ENCODE data around the gene GRIK1.

Gene GRIK1

DNA sequence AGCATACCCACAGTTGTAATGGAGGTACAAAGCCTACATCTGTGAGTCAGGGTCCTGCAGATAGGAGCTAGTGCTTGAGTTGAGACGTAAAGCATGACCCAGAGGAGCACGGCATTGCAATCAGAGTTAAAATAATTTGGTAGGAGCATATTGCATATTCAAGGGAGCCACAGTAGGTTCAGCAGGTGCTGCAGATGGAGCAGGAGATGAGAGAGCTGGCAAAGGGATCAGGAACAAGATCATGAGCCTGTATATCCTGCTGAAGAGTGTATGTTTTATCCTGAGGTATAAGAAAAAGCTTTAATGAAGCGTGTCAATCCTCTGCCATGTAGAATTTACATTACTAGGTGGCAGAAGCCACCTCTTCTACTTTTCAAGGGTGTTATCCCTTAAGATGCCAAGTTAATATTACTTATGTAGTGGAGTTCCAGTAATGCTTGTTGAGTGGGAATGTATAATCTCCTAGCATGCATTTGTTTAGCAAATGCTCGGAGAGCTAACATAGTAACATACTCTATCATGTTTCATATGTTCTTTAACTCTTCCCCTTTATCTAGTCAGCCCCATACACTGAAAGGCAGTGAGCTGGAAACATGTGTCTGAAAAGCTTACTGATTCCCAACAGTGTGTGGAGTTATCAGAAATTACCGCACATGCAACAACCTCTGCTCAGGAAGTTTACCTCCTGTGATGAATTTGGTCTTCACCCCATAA is 300.3 kb downstream of the GRIK1 start:
- in situ Hi-C loops (cut with MboI; ENCODE audit: low pct_unique_long_range_greater_than_20kb, low sequenced_read_pairs, unreplicated experiment): no loop called here
- DNase-seq (ENCODE audit: low spot score): no peak
- TF ChIP-seq, protein P1, sequence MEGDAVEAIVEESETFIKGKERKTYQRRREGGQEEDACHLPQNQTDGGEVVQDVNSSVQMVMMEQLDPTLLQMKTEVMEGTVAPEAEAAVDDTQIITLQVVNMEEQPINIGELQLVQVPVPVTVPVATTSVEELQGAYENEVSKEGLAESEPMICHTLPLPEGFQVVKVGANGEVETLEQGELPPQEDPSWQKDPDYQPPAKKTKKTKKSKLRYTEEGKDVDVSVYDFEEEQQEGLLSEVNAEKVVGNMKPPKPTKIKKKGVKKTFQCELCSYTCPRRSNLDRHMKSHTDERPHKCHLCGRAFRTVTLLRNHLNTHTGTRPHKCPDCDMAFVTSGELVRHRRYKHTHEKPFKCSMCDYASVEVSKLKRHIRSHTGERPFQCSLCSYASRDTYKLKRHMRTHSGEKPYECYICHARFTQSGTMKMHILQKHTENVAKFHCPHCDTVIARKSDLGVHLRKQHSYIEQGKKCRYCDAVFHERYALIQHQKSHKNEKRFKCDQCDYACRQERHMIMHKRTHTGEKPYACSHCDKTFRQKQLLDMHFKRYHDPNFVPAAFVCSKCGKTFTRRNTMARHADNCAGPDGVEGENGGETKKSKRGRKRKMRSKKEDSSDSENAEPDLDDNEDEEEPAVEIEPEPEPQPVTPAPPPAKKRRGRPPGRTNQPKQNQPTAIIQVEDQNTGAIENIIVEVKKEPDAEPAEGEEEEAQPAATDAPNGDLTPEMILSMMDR (IDR thresholded peaks at IDR 0.05; ENCODE audit: extremely low read depth, insufficient read depth, missing control alignments): no peak

DNA sequence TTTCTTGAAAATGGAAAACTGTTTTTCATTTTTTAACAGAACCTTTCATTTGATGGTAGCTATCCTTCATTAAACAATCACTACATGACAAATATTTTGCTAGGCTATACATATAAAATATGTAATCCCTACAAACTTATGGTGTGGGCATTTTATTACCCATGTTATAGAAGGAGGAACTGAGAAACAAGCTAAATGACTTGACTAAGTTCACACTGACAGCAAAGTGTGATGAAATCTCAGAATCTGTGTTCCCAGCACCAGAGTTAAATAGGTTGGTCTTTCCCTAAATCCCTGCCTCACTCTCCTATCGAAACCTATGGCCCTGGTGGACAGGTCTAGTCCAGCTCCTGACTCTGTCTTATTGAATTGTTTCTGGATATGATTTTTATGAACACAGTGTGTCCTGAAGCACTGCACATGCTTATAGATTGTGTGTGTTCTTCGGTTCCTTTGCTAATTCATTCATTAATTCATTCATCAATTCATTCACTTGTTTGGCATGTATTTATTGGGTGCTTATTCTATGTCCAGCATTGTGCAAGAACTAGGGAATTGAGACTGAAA is 301.0 kb downstream of the GRIK1 start:
- TF ChIP-seq, protein P1 (IDR thresholded peaks at IDR 0.05; ENCODE audit: extremely low read depth, insufficient read depth, missing control alignments): no peak
- in situ Hi-C loops (cut with MboI; ENCODE audit: low pct_unique_long_range_greater_than_20kb, low sequenced_read_pairs, unreplicated experiment): no loop called here
- no peak for DNase-seq (ENCODE audit: low spot score)

DNA sequence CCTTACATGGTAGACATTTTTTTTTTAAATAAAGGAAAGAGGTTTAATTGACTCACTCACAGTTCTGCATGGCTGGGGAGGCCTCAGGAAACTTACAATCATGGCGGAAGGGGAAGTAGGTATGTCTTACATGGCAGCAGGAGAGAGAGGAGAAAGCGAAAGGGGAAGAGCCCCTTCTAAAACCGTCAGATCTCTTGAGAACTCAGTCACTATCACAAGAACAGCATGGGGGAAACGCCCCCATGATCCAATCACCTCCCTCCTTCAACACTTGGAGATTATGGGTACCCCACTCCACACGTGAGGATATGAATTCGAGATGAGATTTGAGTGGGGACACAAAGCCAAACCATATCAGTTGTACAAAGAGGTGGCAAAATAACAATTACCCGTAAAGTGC is 301.7 kb downstream of the GRIK1 start:
- TF ChIP-seq, protein P1 (IDR thresholded peaks at IDR 0.05; ENCODE audit: extremely low read depth, insufficient read depth, missing control alignments): no peak
- in situ Hi-C loops (cut with MboI; ENCODE audit: low pct_unique_long_range_greater_than_20kb, low sequenced_read_pairs, unreplicated experiment): no loop called here
- no peak for DNase-seq (ENCODE audit: low spot score)

DNA sequence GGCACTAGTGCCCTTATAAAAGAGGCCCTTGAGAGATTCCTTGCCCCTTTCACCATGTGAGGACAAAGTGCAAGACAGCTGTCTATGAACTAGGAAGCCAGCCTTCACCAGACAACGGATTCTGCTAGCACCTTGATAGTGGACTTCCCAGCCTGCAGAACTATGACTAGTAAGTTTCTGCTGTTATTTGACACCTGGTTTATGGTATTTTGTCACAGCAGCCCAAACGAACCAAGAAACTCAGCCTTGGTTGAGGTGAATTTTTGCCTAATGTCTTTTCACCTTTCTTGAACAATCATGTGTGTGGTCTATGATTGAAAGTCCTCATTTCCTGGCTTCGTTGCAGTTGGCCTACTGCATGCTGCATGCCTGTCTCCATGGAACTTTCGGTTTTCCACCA is 302.2 kb downstream of the GRIK1 start:
- no peak for DNase-seq (ENCODE audit: low spot score)
- in situ Hi-C loops (cut with MboI; ENCODE audit: low pct_unique_long_range_greater_than_20kb, low sequenced_read_pairs, unreplicated experiment): no loop called here
- TF ChIP-seq, protein P1 (IDR thresholded peaks at IDR 0.05; ENCODE audit: extremely low read depth, insufficient read depth, missing control alignments): no peak

DNA sequence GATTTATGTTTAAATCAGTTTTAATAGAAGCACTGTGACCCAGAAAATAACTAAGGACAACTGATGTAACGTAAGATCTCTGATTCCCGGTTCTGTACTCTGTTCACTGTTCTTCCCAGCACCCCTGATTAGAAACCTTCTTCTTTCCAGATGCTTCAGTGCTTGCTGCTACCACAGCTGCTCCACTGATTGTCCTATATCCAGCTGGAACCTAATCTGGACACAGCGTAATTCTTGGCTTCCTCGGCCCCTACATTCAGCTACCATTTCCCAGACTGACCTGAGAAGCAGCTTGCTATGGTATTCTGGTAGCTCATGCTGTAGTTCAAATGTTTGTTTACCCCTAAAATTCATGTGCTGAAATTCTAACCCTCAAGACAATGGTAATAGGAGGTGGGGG is 302.7 kb downstream of the GRIK1 start:
- no peak for DNase-seq (ENCODE audit: low spot score)
- in situ Hi-C loops (cut with MboI; ENCODE audit: low pct_unique_long_range_greater_than_20kb, low sequenced_read_pairs, unreplicated experiment): no loop called here
- TF ChIP-seq, protein P1 (IDR thresholded peaks at IDR 0.05; ENCODE audit: extremely low read depth, insufficient read depth, missing control alignments): no peak

DNA sequence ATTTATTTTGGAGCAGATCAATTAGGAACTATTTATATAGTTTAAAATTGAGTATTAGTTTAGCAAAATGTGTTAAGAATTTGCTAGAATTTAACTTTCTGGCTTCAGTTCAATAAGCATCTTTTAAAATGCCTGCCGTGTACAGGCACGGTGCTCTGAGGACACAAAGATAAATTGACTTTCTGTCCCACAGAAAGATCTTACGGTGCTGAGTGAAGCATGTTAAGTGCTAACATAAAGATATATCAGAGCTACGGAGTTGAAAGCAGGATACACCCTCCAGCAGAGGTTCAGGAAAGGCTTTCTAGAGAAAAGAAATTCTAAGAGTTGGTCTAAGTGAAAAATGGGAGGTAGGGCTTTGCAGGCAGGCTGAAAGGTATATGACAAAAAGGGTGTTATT is 305.4 kb downstream of the GRIK1 start:
- in situ Hi-C loops (cut with MboI; ENCODE audit: low pct_unique_long_range_greater_than_20kb, low sequenced_read_pairs, unreplicated experiment): no loop called here
- no peak for DNase-seq (ENCODE audit: low spot score)
- TF ChIP-seq, protein P1 (IDR thresholded peaks at IDR 0.05; ENCODE audit: extremely low read depth, insufficient read depth, missing control alignments): no peak

Measured in GM13977 (cell line).